ENCODE results near the gene MYOM1.

GRCh38 chr18:3110034-3110752 is 109.6 kb downstream of the MYOM1 start:
- TF ChIP-seq, protein P1, sequence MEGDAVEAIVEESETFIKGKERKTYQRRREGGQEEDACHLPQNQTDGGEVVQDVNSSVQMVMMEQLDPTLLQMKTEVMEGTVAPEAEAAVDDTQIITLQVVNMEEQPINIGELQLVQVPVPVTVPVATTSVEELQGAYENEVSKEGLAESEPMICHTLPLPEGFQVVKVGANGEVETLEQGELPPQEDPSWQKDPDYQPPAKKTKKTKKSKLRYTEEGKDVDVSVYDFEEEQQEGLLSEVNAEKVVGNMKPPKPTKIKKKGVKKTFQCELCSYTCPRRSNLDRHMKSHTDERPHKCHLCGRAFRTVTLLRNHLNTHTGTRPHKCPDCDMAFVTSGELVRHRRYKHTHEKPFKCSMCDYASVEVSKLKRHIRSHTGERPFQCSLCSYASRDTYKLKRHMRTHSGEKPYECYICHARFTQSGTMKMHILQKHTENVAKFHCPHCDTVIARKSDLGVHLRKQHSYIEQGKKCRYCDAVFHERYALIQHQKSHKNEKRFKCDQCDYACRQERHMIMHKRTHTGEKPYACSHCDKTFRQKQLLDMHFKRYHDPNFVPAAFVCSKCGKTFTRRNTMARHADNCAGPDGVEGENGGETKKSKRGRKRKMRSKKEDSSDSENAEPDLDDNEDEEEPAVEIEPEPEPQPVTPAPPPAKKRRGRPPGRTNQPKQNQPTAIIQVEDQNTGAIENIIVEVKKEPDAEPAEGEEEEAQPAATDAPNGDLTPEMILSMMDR (conservative IDR thresholded peaks at IDR 0.05) = no peak
- TF ChIP-seq ZFX (IDR thresholded peaks at IDR 0.05) = no peak
